ENCODE data around the gene CDH4. TPM values are rescaled to one million over a fixed set of nuclear protein-coding genes. Genes with fewer than 3 reads are reported as not detected.

The CDH4 gene
- total and polyA plus RNA-seq, 2 of the 8 experiments (the other 6 are each of a cell fraction or from before 2014, with no cell fraction given), result 4.3 to 7.9 TPM

DNA sequence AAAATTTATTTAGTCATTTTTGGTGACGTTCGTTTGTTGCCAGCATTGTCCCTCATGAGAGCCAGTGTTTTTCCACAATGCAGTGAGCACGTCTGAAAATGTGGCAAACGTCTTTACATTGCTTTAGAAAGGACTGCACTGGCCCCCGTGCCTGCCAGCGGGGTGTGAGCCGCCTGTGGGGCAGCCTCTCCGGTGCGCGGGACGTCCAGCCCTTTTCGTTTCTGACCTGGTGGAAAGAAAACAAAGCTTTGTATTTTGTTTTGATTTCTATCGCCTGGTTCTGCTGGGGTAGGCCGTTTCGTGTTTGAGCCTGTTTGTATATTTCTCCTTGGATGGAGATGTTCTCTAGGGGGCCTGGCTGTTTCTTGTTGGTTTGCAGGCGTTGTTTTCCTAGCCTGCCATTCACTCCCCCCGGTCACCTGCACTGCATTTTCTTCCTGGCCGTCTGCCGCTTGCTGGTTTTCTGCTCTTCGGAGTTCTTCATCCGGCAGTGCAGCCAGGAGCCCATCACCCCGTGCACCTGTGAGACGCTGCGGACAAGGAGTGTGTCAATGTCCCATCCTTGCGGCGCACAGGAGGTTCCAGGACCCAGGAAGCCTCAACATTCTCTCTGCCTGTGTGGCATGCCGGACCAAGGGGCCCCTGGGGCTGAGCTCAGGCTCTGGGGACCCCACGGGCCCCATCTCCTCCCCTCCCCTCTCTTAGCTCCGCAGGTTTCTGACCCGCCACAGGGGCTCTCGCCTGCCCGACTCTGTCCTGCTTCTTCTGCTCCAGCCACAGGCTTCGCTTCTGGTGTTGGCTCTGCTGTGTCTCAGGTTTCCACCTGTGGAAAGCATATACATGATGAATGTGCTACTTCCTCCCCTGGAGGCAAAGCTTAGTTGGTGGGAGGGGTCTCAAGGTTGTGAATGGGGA lies 100.5 kb downstream of the CDH4 start:
- Histone ChIP-seq H2AK5ac (ENCODE audit: low read depth, low read length) (no peak overlapping the region), H3K79me2 (ENCODE audit: control insufficient read depth in 1 of 2, insufficient read depth in 2 of 2, low read length in 2 of 2) (no peaks in the 10 kb centered on the region), H3K23me2 (ENCODE audit: low read depth, low read length) (peaks cover 4% of the 10 kb centered on the region; the same call in 1 of the 2 replicates), H2BK5ac (ENCODE audit: low read depth, low read length) (peak overlapping the region; percentile 49), H3K27ac (ENCODE audit: low read depth, low read length) (no peak overlapping the region), H3K79me1 (ENCODE audit: low read depth, low read length) (no peaks in the 10 kb centered on the region), H4K20me1 (replicated peaks in 1 of 2; ENCODE audit: control insufficient read depth in 1 of 2, insufficient read depth in 2 of 2, low read length in 2 of 2) (no peaks in the 10 kb centered on the region), H4K8ac (ENCODE audit: extremely low read depth, insufficient read depth, low read length) (peak overlapping the region; percentile 36), H2AFZ (ENCODE audit: low read length) (no peak overlapping the region), H4K5ac (ENCODE audit: insufficient read length, low read depth, low read length) (peak overlapping the region; percentile 25), H3K9me3 (ENCODE audit: insufficient read depth in 2 of 2, low read depth in 1 of 2, low read length in 1 of 2) (no peaks in the 10 kb centered on the region), H3K4me3 (ENCODE audit: extremely low read depth in 1 of 4, insufficient read depth in 2 of 4, low read depth in 3 of 4, low read length in 4 of 4) (peak overlapping the region in 3 of 4 experiments; percentile 25 to 52 (median 32); a peak in 5 of 8 replicates), H4K91ac (replicated peaks; ENCODE audit: insufficient read length, low read length) (peak overlapping the region; percentile 85), H2BK12ac (ENCODE audit: low read depth, low read length) (peak overlapping the region; percentile 87), H2BK120ac (replicated peaks; ENCODE audit: low read depth, low read length) (no peak overlapping the region), H3K27me3 (replicated peaks in 1 of 4; ENCODE audit: control insufficient read depth in 3 of 4, extremely low read depth in 1 of 4, insufficient read depth in 3 of 4, low read length in 3 of 4) (peaks cover 0 to 15% (median 11%) of the 10 kb centered on the region in 4 experiments; a peak in 4 of 7 replicates), H3K18ac (ENCODE audit: extremely low read depth, low read length) (peak overlapping the region; percentile 60), H3K4ac (replicated peaks; ENCODE audit: insufficient read length, low read depth, low read length) (no peak overlapping the region), H3K9ac (replicated peaks in 1 of 4; ENCODE audit: extremely low read depth in 1 of 4, low read depth in 3 of 4, low read length in 3 of 4) (no peak overlapping the region), H2BK20ac (ENCODE audit: low read length) (peak overlapping the region; percentile 90), H3K23ac (ENCODE audit: insufficient read length) (no peak overlapping the region), H3K56ac (replicated peaks; ENCODE audit: insufficient read length, low read depth, low read length) (peak overlapping the region; percentile 10), H3K14ac (ENCODE audit: insufficient read length) (no peak overlapping the region), H2BK15ac (ENCODE audit: low read length) (no peak overlapping the region; the same call in 1 of the 2 replicates), H3K4me2 (ENCODE audit: insufficient read depth in 1 of 2, low read depth in 2 of 2, low read length in 2 of 2) (peak overlapping the region; percentile 63 to 72), H3K4me1 (replicated peaks in 1 of 4; ENCODE audit: control insufficient read depth in 3 of 4, insufficient read depth in 4 of 4, low read length in 3 of 4) (peaks cover 7 to 28% (median 18%) of the 10 kb centered on the region in 4 experiments), H3K36me3 (ENCODE audit: control insufficient read depth in 2 of 4, insufficient read depth in 4 of 4, low read length in 3 of 4) (no peaks in the 10 kb centered on the region)
- WGBS, 2 experiments (ENCODE audit: extremely low coverage in 1 of 2, insufficient coverage in 1 of 2, insufficient read length in 1 of 2, insufficient replicate concordance in 2 of 2, low coverage in 1 of 2, low lambda C conversion rate in 2 of 2, missing lambda C conversion rate in 1 of 2), result 12% methylated on average over 33 of the region's 33 CpGs; no CpG with 5 or more reads in 1 of the 2 experiments
- ChIA-PET CTCF (ENCODE audit: partially characterized antibody) (interaction anchor here (0.7 to 1.7 kb wide), 4 partner anchors 10 to 213 kb away, joined by 3 to 4 read pairs (median 3); no protein-coding TSS in a partner anchor), POLR2A (ENCODE audit: partially characterized antibody) (interaction anchor here (1.2 kb wide), 1 partner anchor 83 kb away, joined by 3 read pairs; no protein-coding TSS in a partner anchor)
- TF ChIP-seq TBP (IDR thresholded peaks at IDR 0.05; ENCODE audit: low read depth, low read length) (no peak), EZH2 (IDR thresholded peaks at IDR 0.05; ENCODE audit: low read depth, low read length, severe bottlenecking) (peak; percentile 27), BACH1 (IDR thresholded peaks at IDR 0.05; ENCODE audit: low read length) (no peak)
- FAIRE-seq (no peak), DNase-seq (ENCODE audit: low read depth in 1 of 2, low spot score in 2 of 2) (no peak)

All from H1 (cell line).